ENCODE results near the gene TUBA4A.

DNA sequence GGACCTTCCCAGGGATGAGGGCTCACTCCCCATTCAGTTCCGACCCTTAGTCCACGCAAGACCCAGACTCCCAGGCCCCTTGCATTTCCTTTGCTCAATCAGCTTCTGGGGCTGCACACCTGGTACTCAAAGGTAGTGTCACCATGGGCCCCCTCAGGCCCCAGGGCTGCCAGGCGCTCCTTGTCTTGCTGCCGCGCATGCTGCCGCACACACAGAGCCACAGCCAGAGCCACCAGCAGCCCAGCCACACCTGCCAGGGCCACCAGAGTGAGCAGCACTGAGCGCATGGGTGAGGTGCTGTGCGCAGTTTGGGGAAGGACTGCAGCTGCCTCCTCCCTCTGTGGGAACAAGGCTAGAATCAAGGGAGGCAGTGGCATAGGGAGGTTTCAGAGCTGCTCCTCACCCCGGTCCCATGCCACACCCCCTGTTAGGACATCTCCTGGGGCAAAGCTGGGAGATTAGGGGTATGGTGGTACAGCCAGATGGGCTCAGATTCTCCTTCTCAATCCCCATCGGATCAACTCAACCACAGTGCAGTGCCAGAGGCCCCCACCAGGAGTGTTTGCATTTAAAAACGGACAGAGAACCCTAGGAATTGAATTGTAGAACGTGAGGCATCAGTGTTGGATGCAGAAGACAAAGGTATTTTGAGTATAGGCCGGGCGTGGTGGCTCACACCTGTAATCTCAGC, 44.2 kb upstream of the TUBA4A start:
- no peak for TF ChIP-seq ZBTB43 (CRISPR knock-in tag; IDR thresholded peaks at IDR 0.05)
- TF ChIP-seq GRHL2 (CRISPR knock-in tag; IDR thresholded peaks at IDR 0.05; ENCODE audit: insufficient replicate concordance, severe bottlenecking): no peak
- TF ChIP-seq, protein P1, sequence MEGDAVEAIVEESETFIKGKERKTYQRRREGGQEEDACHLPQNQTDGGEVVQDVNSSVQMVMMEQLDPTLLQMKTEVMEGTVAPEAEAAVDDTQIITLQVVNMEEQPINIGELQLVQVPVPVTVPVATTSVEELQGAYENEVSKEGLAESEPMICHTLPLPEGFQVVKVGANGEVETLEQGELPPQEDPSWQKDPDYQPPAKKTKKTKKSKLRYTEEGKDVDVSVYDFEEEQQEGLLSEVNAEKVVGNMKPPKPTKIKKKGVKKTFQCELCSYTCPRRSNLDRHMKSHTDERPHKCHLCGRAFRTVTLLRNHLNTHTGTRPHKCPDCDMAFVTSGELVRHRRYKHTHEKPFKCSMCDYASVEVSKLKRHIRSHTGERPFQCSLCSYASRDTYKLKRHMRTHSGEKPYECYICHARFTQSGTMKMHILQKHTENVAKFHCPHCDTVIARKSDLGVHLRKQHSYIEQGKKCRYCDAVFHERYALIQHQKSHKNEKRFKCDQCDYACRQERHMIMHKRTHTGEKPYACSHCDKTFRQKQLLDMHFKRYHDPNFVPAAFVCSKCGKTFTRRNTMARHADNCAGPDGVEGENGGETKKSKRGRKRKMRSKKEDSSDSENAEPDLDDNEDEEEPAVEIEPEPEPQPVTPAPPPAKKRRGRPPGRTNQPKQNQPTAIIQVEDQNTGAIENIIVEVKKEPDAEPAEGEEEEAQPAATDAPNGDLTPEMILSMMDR (IDR thresholded peaks at IDR 0.05): no peak
- TF ChIP-seq SP1 (CRISPR knock-in tag; conservative IDR thresholded peaks at IDR 0.05): no peak
- no peak for TF ChIP-seq JUN (CRISPR knock-in tag; IDR thresholded peaks at IDR 0.05)
- no peak for TF ChIP-seq NR3C1 (CRISPR knock-in tag; conservative IDR thresholded peaks at IDR 0.05; ENCODE audit: low read depth)
- TF ChIP-seq SOX15 (CRISPR knock-in tag; IDR thresholded peaks at IDR 0.05): no peak
- TF ChIP-seq TP53 (CRISPR knock-in tag; IDR thresholded peaks at IDR 0.05): no peak
- TF ChIP-seq, protein P2, sequence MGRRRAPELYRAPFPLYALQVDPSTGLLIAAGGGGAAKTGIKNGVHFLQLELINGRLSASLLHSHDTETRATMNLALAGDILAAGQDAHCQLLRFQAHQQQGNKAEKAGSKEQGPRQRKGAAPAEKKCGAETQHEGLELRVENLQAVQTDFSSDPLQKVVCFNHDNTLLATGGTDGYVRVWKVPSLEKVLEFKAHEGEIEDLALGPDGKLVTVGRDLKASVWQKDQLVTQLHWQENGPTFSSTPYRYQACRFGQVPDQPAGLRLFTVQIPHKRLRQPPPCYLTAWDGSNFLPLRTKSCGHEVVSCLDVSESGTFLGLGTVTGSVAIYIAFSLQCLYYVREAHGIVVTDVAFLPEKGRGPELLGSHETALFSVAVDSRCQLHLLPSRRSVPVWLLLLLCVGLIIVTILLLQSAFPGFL (CRISPR knock-in tag; IDR thresholded peaks at IDR 0.05; ENCODE audit: borderline replicate concordance): no peak
- no peak for TF ChIP-seq HMGA2 (CRISPR knock-in tag; IDR thresholded peaks at IDR 0.05)
- no peak for TF ChIP-seq MAX (CRISPR knock-in tag; IDR thresholded peaks at IDR 0.05)
- no peak for TF ChIP-seq ESRRA (CRISPR knock-in tag; IDR thresholded peaks at IDR 0.05; ENCODE audit: borderline replicate concordance)
- no peak for TF ChIP-seq MXD4 (CRISPR knock-in tag; IDR thresholded peaks at IDR 0.05; ENCODE audit: borderline replicate concordance)
- no peak for TF ChIP-seq USF1 (CRISPR knock-in tag; IDR thresholded peaks at IDR 0.05)

Measured in WTC11 (cell line).